H1 (cell line): Measurements from ENCODE around the gene HTR6. TPM values are rescaled to one million over a fixed set of nuclear protein-coding genes. Genes with fewer than 3 reads are reported as not detected.

ENCODE experiments used
- CTCF ChIA-PET: fragments of 300-600 bp; sonication (Branson Sonifier 250); formaldehyde crosslinking; loops from one replicate; lab custom pipeline; 2021; ENCODE audit not compliant: partially characterized antibody; lab: Charles Lee
- POLR2A ChIA-PET: fragments of 300-600 bp; sonication (Branson Sonifier 250); formaldehyde crosslinking; loops from one replicate; lab custom pipeline; 2021; ENCODE audit warnings: inconsistent platforms; ENCODE audit not compliant: partially characterized antibody; lab: Charles Lee
- DNase-seq, 2 experiments: peaks; one replicate each; pipeline versions ENCODE4 v3.0.0 to v3.0.0-alpha.2; 2010 to 2022; ENCODE audit warnings: low spot score in 2 of 2, low read depth in 1 of 2, mixed read lengths in 1 of 2
- FAIRE-seq: peaks from 2 replicates; lab custom pipeline; 2011; peaks lifted over from hg19 to GRCh38; lab: Jason Lieb, UNC
- H2AFZ ChIP-seq: 2 replicates; pipeline ENCODE4 v1.8.1; 2012; ENCODE audit warnings: low read length, inconsistent platforms
- H2AK5ac ChIP-seq: 2 replicates; pipeline ENCODE4 v1.6.1; 2013; ENCODE audit warnings: low read depth, low read length
- H2BK120ac ChIP-seq: replicated peaks from 2 replicates; pipeline ENCODE3; 2013; ENCODE audit warnings: low read depth, low read length, inconsistent platforms
- H2BK12ac ChIP-seq: 2 replicates; pipeline ENCODE4 v1.6.1; 2013; ENCODE audit warnings: low read depth, low read length
- H2BK15ac ChIP-seq: 2 replicates; pipeline ENCODE4 v1.6.1; 2013; ENCODE audit warnings: low read length
- H2BK20ac ChIP-seq: 2 replicates; pipeline ENCODE4 v1.6.1; 2013; ENCODE audit warnings: low read length
- H2BK5ac ChIP-seq: 2 replicates; pipeline ENCODE4 v1.6.1; 2013; ENCODE audit warnings: low read depth, low read length
- H3K14ac ChIP-seq: 2 replicates; pipeline ENCODE4 v1.6.1; 2013; ENCODE audit warnings: inconsistent platforms; ENCODE audit not compliant: insufficient read length
- H3K18ac ChIP-seq: 2 replicates; pipeline ENCODE4 v1.6.1; 2013; ENCODE audit warnings: low read length; ENCODE audit errors: extremely low read depth
- H3K23ac ChIP-seq: 2 replicates; pipeline ENCODE4 v1.6.1; 2013; ENCODE audit warnings: inconsistent platforms; ENCODE audit not compliant: insufficient read length
- H3K23me2 ChIP-seq: 2 replicates; pipeline ENCODE4 v1.6.1; 2013; ENCODE audit warnings: low read depth, low read length
- H3K27ac ChIP-seq: 2 replicates; pipeline ENCODE4 v1.6.1; 2011; ENCODE audit warnings: low read depth, low read length, inconsistent platforms
- H3K27me3 ChIP-seq, 4 experiments: replicated peaks in 1 of 4; 1 replicate in 1 of 4; 2 replicates in 3 of 4; pipeline versions ENCODE4 v1.6.1 to v1.8.1; 2011 to 2013; ENCODE audit warnings: low read length in 3 of 4, mild to moderate bottlenecking in 3 of 4, inconsistent platforms in 2 of 4, mixed read lengths in 2 of 4, moderate library complexity in 1 of 4; ENCODE audit not compliant: control insufficient read depth in 3 of 4, insufficient read depth in 3 of 4; ENCODE audit errors: extremely low read depth in 1 of 4
- H3K36me3 ChIP-seq, 4 experiments: 2 replicates each; pipeline versions ENCODE4 v1.6.1 to v1.8.1; 2011 to 2013; ENCODE audit warnings: mild to moderate bottlenecking in 4 of 4, low read length in 3 of 4, moderate library complexity in 2 of 4, control low read depth in 1 of 4, inconsistent platforms in 1 of 4; ENCODE audit not compliant: insufficient read depth in 4 of 4, control insufficient read depth in 2 of 4
- H3K4ac ChIP-seq: replicated peaks from 2 replicates; pipeline ENCODE3; 2013; ENCODE audit warnings: low read length, low read depth, mixed read lengths, inconsistent platforms; ENCODE audit not compliant: insufficient read length
- H3K4me1 ChIP-seq, 4 experiments: replicated peaks in 1 of 4; 1 replicate in 1 of 4; 2 replicates in 3 of 4; pipeline versions ENCODE4 v1.6.1 to v1.8.1; 2011 to 2013; ENCODE audit warnings: low read length in 3 of 4, inconsistent platforms in 2 of 4, mixed read lengths in 1 of 4; ENCODE audit not compliant: insufficient read depth in 4 of 4, control insufficient read depth in 3 of 4
- H3K4me2 ChIP-seq, 2 experiments: 2 replicates each; pipeline versions ENCODE4 v1.6.1 to v1.8.1; 2011 to 2013; ENCODE audit warnings: low read depth in 2 of 2, low read length in 2 of 2, control low read depth in 1 of 2, inconsistent platforms in 1 of 2, mild to moderate bottlenecking in 1 of 2; ENCODE audit not compliant: insufficient read depth in 1 of 2
- H3K4me3 ChIP-seq, 4 experiments: fragments of 200-600, 300-600 bp in 1 of 4; sonication (generic), shearing (Covaris generic), sonication (Bioruptor Twin) in 1 of 4; 2 replicates each; pipeline versions ENCODE4 v1.5.1 to v1.8.1; 2011 to 2016; ENCODE audit warnings: low read length in 4 of 4, low read depth in 3 of 4, control low read depth in 2 of 4, inconsistent platforms in 2 of 4, mild to moderate bottlenecking in 2 of 4, mixed read lengths in 1 of 4, moderate library complexity in 1 of 4; ENCODE audit not compliant: insufficient read depth in 2 of 4; ENCODE audit errors: extremely low read depth in 1 of 4
- H3K56ac ChIP-seq: replicated peaks from 2 replicates; pipeline ENCODE3; 2013; ENCODE audit warnings: low read depth, mild to moderate bottlenecking, mixed read lengths, low read length, inconsistent platforms; ENCODE audit not compliant: insufficient read length
- H3K79me1 ChIP-seq: 2 replicates; pipeline ENCODE4 v1.6.1; 2013; ENCODE audit warnings: low read depth, low read length, control low read depth
- H3K79me2 ChIP-seq, 2 experiments: 2 replicates each; pipeline versions ENCODE4 v1.6.1 to v1.8.1; 2012 to 2013; ENCODE audit warnings: low read length in 2 of 2, mild to moderate bottlenecking in 2 of 2, inconsistent platforms in 1 of 2; ENCODE audit not compliant: insufficient read depth in 2 of 2, control insufficient read depth in 1 of 2
- H3K9ac ChIP-seq, 4 experiments: replicated peaks in 1 of 4; 1 replicate in 1 of 4; 2 replicates in 3 of 4; pipeline versions ENCODE4 v1.6.1 to v1.8.1; 2011 to 2013; ENCODE audit warnings: low read depth in 3 of 4, low read length in 3 of 4, control low read depth in 2 of 4, mild to moderate bottlenecking in 2 of 4, moderate library complexity in 2 of 4, inconsistent platforms in 1 of 4; ENCODE audit errors: extremely low read depth in 1 of 4
- H3K9me3 ChIP-seq, 2 experiments: 2 replicates each; pipeline versions ENCODE4 v1.6.1 to v1.8.1; 2012 to 2013; ENCODE audit warnings: mild to moderate bottlenecking in 2 of 2, moderate library complexity in 2 of 2, control low read depth in 1 of 2, inconsistent platforms in 1 of 2, low read depth in 1 of 2, low read length in 1 of 2, mixed read lengths in 1 of 2; ENCODE audit not compliant: insufficient read depth in 2 of 2
- H4K20me1 ChIP-seq, 2 experiments: replicated peaks in 1 of 2; 2 replicates each; pipeline versions ENCODE3 to v1.8.1; 2011 to 2013; ENCODE audit warnings: inconsistent platforms in 2 of 2, low read length in 2 of 2, mild to moderate bottlenecking in 1 of 2; ENCODE audit not compliant: insufficient read depth in 2 of 2, control insufficient read depth in 1 of 2
- H4K5ac ChIP-seq: 2 replicates; pipeline ENCODE4 v1.6.1; 2013; ENCODE audit warnings: low read length, low read depth, mixed read lengths, inconsistent platforms; ENCODE audit not compliant: insufficient read length
- H4K8ac ChIP-seq: 2 replicates; pipeline ENCODE4 v1.8.0; 2013; ENCODE audit warnings: mild to moderate bottlenecking, moderate library complexity, low read length, inconsistent platforms; ENCODE audit not compliant: insufficient read depth; ENCODE audit errors: extremely low read depth
- H4K91ac ChIP-seq: replicated peaks from 2 replicates; pipeline ENCODE3; 2013; ENCODE audit warnings: low read length, mixed read lengths, inconsistent platforms; ENCODE audit not compliant: insufficient read length
- CBX5 ChIP-seq: fragments of 300-800, 300-1000 bp; sonication (generic); IDR thresholded peaks from 2 replicates; pipeline ENCODE4 v1.7.1; 2016; ENCODE audit warnings: antibody characterized with exemption, low read length, low read depth
- CEBPB ChIP-seq: IDR thresholded peaks from 2 replicates; pipeline ENCODE4 v1.6.1; 2012; ENCODE audit warnings: low read depth, low read length
- CREB1 ChIP-seq: IDR thresholded peaks from 2 replicates; pipeline ENCODE4 v1.6.1; 2012; ENCODE audit warnings: inconsistent platforms
- CTBP2 ChIP-seq: IDR thresholded peaks from 2 replicates; pipeline ENCODE4 v1.7.0; 2011; ENCODE audit warnings: borderline replicate concordance, mild to moderate bottlenecking, moderate library complexity, mixed read lengths, low read length; ENCODE audit not compliant: insufficient read depth, insufficient read length
- EGR1 ChIP-seq: IDR thresholded peaks from 2 replicates; pipeline ENCODE4 v1.6.1; 2011; ENCODE audit warnings: low read depth, low read length, borderline replicate concordance
- EP300 ChIP-seq, 2 experiments: IDR thresholded peaks; 1 replicate in 1 of 2; 2 replicates in 1 of 2; pipeline ENCODE4 v1.6.1; 2011 to 2012; ENCODE audit warnings: low read depth in 2 of 2, low read length in 2 of 2, mild to moderate bottlenecking in 2 of 2, borderline replicate concordance in 1 of 2, inconsistent platforms in 1 of 2, moderate library complexity in 1 of 2
- GABPA ChIP-seq: IDR thresholded peaks from 2 replicates; pipeline ENCODE4 v1.6.1; 2011; ENCODE audit warnings: mild to moderate bottlenecking, low read length, moderate library complexity, borderline replicate concordance; ENCODE audit not compliant: insufficient read depth
- HDAC6 ChIP-seq: IDR thresholded peaks from one replicate; pipeline ENCODE4 v1.7.1; 2012; ENCODE audit warnings: low read depth, mild to moderate bottlenecking, inconsistent platforms, low read length, moderate library complexity
- MAFK ChIP-seq: IDR thresholded peaks from 2 replicates; pipeline ENCODE4 v1.6.1; 2012; ENCODE audit warnings: low read depth, mild to moderate bottlenecking, improper control_type of control experiment, low read length
- RFX5 ChIP-seq: IDR thresholded peaks from 2 replicates; pipeline ENCODE4 v1.6.1; 2011; ENCODE audit warnings: low read depth, low read length, improper control_type of control experiment, borderline replicate concordance
- RNF2 ChIP-seq: fragments of 200-900, 300-1000 bp; sonication (generic); IDR thresholded peaks from 2 replicates; pipeline ENCODE4 v1.7.1; 2016; ENCODE audit warnings: borderline replicate concordance, low read depth, mild to moderate bottlenecking, antibody characterized with exemption, low read length; ENCODE audit not compliant: poor library complexity, severe bottlenecking; ENCODE audit errors: missing control alignments
- SIN3A ChIP-seq, 2 experiments: IDR thresholded peaks in 1 of 2; conservative IDR thresholded peaks in 1 of 2; 2 replicates each; pipeline ENCODE4 v1.6.1; 2011 to 2012; ENCODE audit warnings: low read length in 2 of 2, improper control_type of control experiment in 1 of 2, low read depth in 1 of 2, mild to moderate bottlenecking in 1 of 2
- TAF7 ChIP-seq: optimal IDR thresholded peaks from 2 replicates; pipeline ENCODE3; 2011; ENCODE audit warnings: low read depth, mild to moderate bottlenecking, inconsistent platforms, low read length, moderate library complexity, borderline replicate concordance
- YY1 ChIP-seq: IDR thresholded peaks from 2 replicates; pipeline ENCODE4 v1.6.1; 2011; ENCODE audit warnings: low read depth, mild to moderate bottlenecking, low read length
- WGBS, 2 experiments: shearing (Covaris generic) in 1 of 2; methylation state at CpG; one replicate each; pipeline versions ENCODE4 v1.1.6 to v1.1.7; 2013 to 2015; ENCODE audit warnings: low lambda C conversion rate in 2 of 2, mixed read lengths in 2 of 2, inconsistent platforms in 1 of 2, low coverage in 1 of 2, missing lambda C conversion rate in 1 of 2; ENCODE audit not compliant: insufficient replicate concordance in 2 of 2, insufficient coverage in 1 of 2, insufficient read length in 1 of 2; ENCODE audit errors: extremely low coverage in 1 of 2, missing lambda C conversion rate in 1 of 2; 5-methylcytosine and 5-hydroxymethylcytosine counted together
- polyA plus RNA-seq, 7 experiments: library from polyadenylated mRNA; depleted of rRNA in 3 of 7; stranded (reverse) in 5 of 7; unstranded in 2 of 7; fragments of >200 nt in 5 of 7; fragments of 200-250 nt in 2 of 7; gene quantifications; 1 replicate in 5 of 7; 2 replicates in 1 of 7; 4 replicates in 1 of 7; pipeline versions ENCODE4 v1.2.1 to v1.2.3, GENCODE V29; 2011 to 2013; ENCODE audit warnings: missing spikeins in 2 of 7, mixed read lengths in 2 of 7
- total RNA-seq: library from RNA; stranded (reverse); fragmentation: NEBNext Ultra II Directional; extraction: Animal tissue kit (Norgen Biotek cat#: 25700); gene quantifications from 2 replicates; pipeline ENCODE4 v1.2.1, GENCODE V29; 2021

HTR6 gene
- total and polyA plus RNA-seq, 2 of the 8 experiments (the other 6 are each of a cell fraction or from before 2014, with no cell fraction given), result 0.76 to 0.95 TPM

DNA sequence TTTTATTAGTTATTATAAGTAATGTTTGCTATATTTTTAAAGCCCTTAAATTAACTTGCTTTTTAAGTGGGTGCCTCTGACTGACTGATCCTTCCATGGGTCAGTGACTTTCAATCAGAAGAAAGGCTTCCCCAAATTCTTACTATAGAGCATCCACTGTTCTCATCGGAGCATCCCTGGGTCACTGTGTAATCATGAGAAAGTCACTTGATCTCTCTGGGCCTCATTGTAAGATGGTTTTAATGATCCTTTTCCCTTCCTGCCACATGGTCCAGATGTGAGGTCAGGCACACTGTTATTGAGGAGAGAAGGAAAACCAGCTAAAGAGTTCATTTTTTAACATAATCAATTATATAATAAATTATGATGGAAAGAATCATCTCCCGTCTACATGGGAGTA lies 31.6 kb upstream of the HTR6 start:
- Histone ChIP-seq H3K79me1 (no peaks in the 10 kb centered on the region), H2BK120ac (no peak overlapping the region), H2BK12ac (no peak overlapping the region), H4K20me1 (peaks cover 0 to 3% of the 10 kb centered on the region in 2 experiments), H2AK5ac (no peak overlapping the region), H3K23ac (no peak overlapping the region), H3K36me3 (no peaks in the 10 kb centered on the region), H3K79me2 (no peaks in the 10 kb centered on the region), H3K9me3 (no peaks in the 10 kb centered on the region), H3K9ac (no peak overlapping the region), H3K27me3 (no peaks in the 10 kb centered on the region), H3K4me1 (peaks cover 3 to 9% (median 5%) of the 10 kb centered on the region in 4 experiments; a peak in 5 of 7 replicates), H3K4ac (no peak overlapping the region), H3K18ac (no peak overlapping the region), H3K14ac (no peak overlapping the region), H3K56ac (no peak overlapping the region), H2BK20ac (no peak overlapping the region), H4K5ac (no peak overlapping the region), H4K91ac (no peak overlapping the region), H2BK5ac (no peak overlapping the region), H3K27ac (no peak overlapping the region), H2BK15ac (no peak overlapping the region), H3K4me3 (no peak overlapping the region), H3K4me2 (no peak overlapping the region), H2AFZ (no peak overlapping the region), H4K8ac (no peak overlapping the region), H3K23me2 (no peaks in the 10 kb centered on the region)
- ChIA-PET POLR2A (no interaction called here), CTCF (interaction anchor here (0.6 kb wide), 1 partner anchor 15 kb away, joined by 3 read pairs; no protein-coding TSS in a partner anchor)
- WGBS, 2 experiments, result 85% methylated on average over 2 of the region's 2 CpGs; no CpG with 5 or more reads in 1 of the 2 experiments
- FAIRE-seq, result no peak
- DNase-seq, result no peak
- TF ChIP-seq TAF7, result no peak
- TF ChIP-seq EP300 (IDR thresholded peaks at IDR 0.05; ENCODE audit: borderline replicate concordance in 1 of 2, low read depth in 2 of 2, low read length in 2 of 2), result no peak
- no peak for TF ChIP-seq GABPA
- no peak for TF ChIP-seq SIN3A (conservative IDR thresholded peaks at IDR 0.05 in 1 of 2, IDR thresholded peaks at IDR 0.05 in 1 of 2; ENCODE audit: low read depth in 1 of 2, low read length in 2 of 2)
- TF ChIP-seq HDAC6, result no peak
- no peak for TF ChIP-seq CTBP2
- no peak for TF ChIP-seq CEBPB
- no peak for TF ChIP-seq MAFK
- no peak for TF ChIP-seq YY1
- TF ChIP-seq CBX5, result no peak
- no peak for TF ChIP-seq RFX5
- TF ChIP-seq CREB1, result no peak
- no peak for TF ChIP-seq RNF2
- no peak for TF ChIP-seq EGR1
